Breast epithelium (tissue), 3 donors: ENCODE measurements around the gene RABGAP1L.
A peak's percentile ranks its signal among the peaks of the same experiment; 100 is the strongest.

Experiments
- CTCF ChIP-seq, 3 donors: fragments of 450-650 bp; IDR thresholded peaks; one replicate each; pipeline ENCODE4 v1.5.1; 2016 to 2017; ENCODE audit warnings: antibody characterized with exemption in 3 of 3, mild to moderate bottlenecking in 3 of 3, moderate library complexity in 3 of 3
- POLR2AphosphoS5 ChIP-seq, 3 donors: sonication (generic); formaldehyde crosslinking; IDR thresholded peaks; one replicate each; pipeline ENCODE4 v1.6.1; 2017; ENCODE audit warnings: antibody characterized with exemption in 3 of 3

- TF ChIP-seq CTCF (IDR thresholded peaks at IDR 0.05) (no peak), POLR2AphosphoS5 (IDR thresholded peaks at IDR 0.05) (peak in 1 of 3 donors; percentile 64)
Measured at GRCh38 chr1:174875306-174875705, 716.0 kb downstream of the RABGAP1L start.
